Karpas-422 (cell line): Measurements from ENCODE around the gene GATA2. TPM values are rescaled to one million over a fixed set of nuclear protein-coding genes. Genes with fewer than 3 reads are reported as not detected.

Source experiments
- DNase-seq: peaks from one replicate; pipeline ENCODE4 v3.0.0-alpha.2; 2015
- H2AFZ ChIP-seq: fragments of 200-600 bp; sonication (generic); 2 replicates; pipeline ENCODE4 v1.6.1; 2014; ENCODE audit warnings: antibody characterized with exemption, low read length, mixed read lengths
- H3K27ac ChIP-seq: fragments of 200-600 bp; sonication (generic); 2 replicates; pipeline ENCODE4 v1.5.1; 2014; ENCODE audit warnings: mild to moderate bottlenecking, low read length, moderate library complexity
- H3K27me3 ChIP-seq: fragments of 200-600 bp; sonication (generic); 2 replicates; pipeline ENCODE4 v1.6.1; 2014; ENCODE audit warnings: low read length, mixed read lengths
- H3K36me3 ChIP-seq: fragments of 200-600 bp; sonication (generic); 2 replicates; pipeline ENCODE4 v1.6.1; 2014; ENCODE audit warnings: low read length, mixed read lengths; ENCODE audit not compliant: insufficient read depth
- H3K4me1 ChIP-seq: fragments of 200-600 bp; sonication (generic); 2 replicates; pipeline ENCODE4 v1.6.1; 2014; ENCODE audit warnings: mild to moderate bottlenecking, low read length, mixed read lengths
- H3K4me2 ChIP-seq: fragments of 200-600 bp; sonication (generic); 2 replicates; pipeline ENCODE4 v1.6.1; 2014; ENCODE audit warnings: low read length, low read depth, mild to moderate bottlenecking; ENCODE audit not compliant: poor library complexity, severe bottlenecking
- H3K4me3 ChIP-seq: fragments of 200-600 bp; sonication (generic); 2 replicates; pipeline ENCODE4 v1.5.1; 2014; ENCODE audit warnings: mild to moderate bottlenecking, antibody characterized with exemption, low read length, mixed read lengths
- H3K79me2 ChIP-seq: fragments of 200-600 bp; sonication (generic); 2 replicates; pipeline ENCODE4 v1.6.1; 2014; ENCODE audit warnings: mild to moderate bottlenecking, low read length, mixed read lengths
- H3K9ac ChIP-seq: fragments of 200-600 bp; sonication (generic); 2 replicates; pipeline ENCODE4 v1.6.0; 2014; ENCODE audit warnings: low read length
- H3K9me2 ChIP-seq: fragments of 200-600 bp; sonication (generic), shearing (Covaris generic); replicated peaks from 2 replicates; pipeline ENCODE4 v1.6.0; 2014; ENCODE audit warnings: mild to moderate bottlenecking, low read length, moderate library complexity; ENCODE audit not compliant: insufficient read depth
- H3K9me3 ChIP-seq: fragments of 300-700, 200-600 bp; sonication (generic); 2 replicates; pipeline ENCODE4 v1.6.1; 2014; ENCODE audit warnings: low read length, mixed read lengths
- H4K20me1 ChIP-seq: fragments of 200-600 bp; sonication (generic); 2 replicates; pipeline ENCODE4 v1.6.1; 2014; ENCODE audit warnings: mild to moderate bottlenecking, antibody characterized with exemption, low read length, low read depth; ENCODE audit not compliant: insufficient read depth
- total RNA-seq: library from RNA; depleted of rRNA; stranded (reverse); fragments of >200 nt; shearing (Covaris generic); gene quantifications from 2 replicates; pipeline ENCODE4 v1.2.3, GENCODE V29; 2014; ENCODE audit warnings: low replicate concordance

Gene GATA2
- total RNA-seq, 1 experiment from 2014 or later = not detected

- H2AFZ ChIP-seq = no peak overlapping the region
- no peaks in the 10 kb centered on the region for H3K4me1 ChIP-seq
- H3K9ac ChIP-seq = no peak overlapping the region
- H3K9me2 ChIP-seq = no peaks in the 10 kb centered on the region
- no peak overlapping the region for H3K4me2 ChIP-seq
- H3K27me3 ChIP-seq = no peaks in the 10 kb centered on the region
- no peak overlapping the region for H3K27ac ChIP-seq
- no peak overlapping the region for H3K4me3 ChIP-seq
- no peaks in the 10 kb centered on the region for H3K79me2 ChIP-seq
- no peak for DNase-seq
- no peaks in the 10 kb centered on the region for H3K9me3 ChIP-seq
- H3K36me3 ChIP-seq = no peaks in the 10 kb centered on the region
- H4K20me1 ChIP-seq = no peaks in the 10 kb centered on the region
Measured at GRCh38 chr3:128487813-128488635, 5.0 kb downstream of the GATA2 start.

- DNase-seq = no peak
- Histone ChIP-seq H4K20me1 (no peaks in the 10 kb centered on the region), H3K9ac (no peak overlapping the region), H3K4me3 (no peak overlapping the region), H3K4me1 (no peaks in the 10 kb centered on the region), H3K27me3 (no peaks in the 10 kb centered on the region), H3K36me3 (no peaks in the 10 kb centered on the region), H3K4me2 (no peak overlapping the region), H3K27ac (no peak overlapping the region), H3K9me3 (no peaks in the 10 kb centered on the region), H3K79me2 (no peaks in the 10 kb centered on the region), H3K9me2 (no peaks in the 10 kb centered on the region), H2AFZ (no peak overlapping the region)
Measured at GRCh38 chr3:128487538-128487812, 5.5 kb downstream of the GATA2 start.

GRCh38 chr3:128486681-128487537 lies 6.1 kb downstream of the GATA2 start:
- Histone ChIP-seq H3K27me3 (no peaks in the 10 kb centered on the region), H2AFZ (no peak overlapping the region), H3K79me2 (no peaks in the 10 kb centered on the region), H3K9me2 (no peaks in the 10 kb centered on the region), H3K4me1 (no peaks in the 10 kb centered on the region), H3K4me2 (no peak overlapping the region), H3K36me3 (no peaks in the 10 kb centered on the region), H3K4me3 (no peak overlapping the region), H3K9ac (no peak overlapping the region), H4K20me1 (no peaks in the 10 kb centered on the region), H3K9me3 (no peaks in the 10 kb centered on the region), H3K27ac (no peak overlapping the region)
- no peak for DNase-seq

- no peak overlapping the region for H3K9ac ChIP-seq
- no peak overlapping the region for H3K4me3 ChIP-seq
- no peaks in the 10 kb centered on the region for H3K4me1 ChIP-seq
- no peak overlapping the region for H3K27ac ChIP-seq
- H3K27me3 ChIP-seq = no peaks in the 10 kb centered on the region
- no peak for DNase-seq
- no peaks in the 10 kb centered on the region for H4K20me1 ChIP-seq
- H3K9me3 ChIP-seq = no peaks in the 10 kb centered on the region
- no peak overlapping the region for H3K4me2 ChIP-seq
- H3K9me2 ChIP-seq = no peaks in the 10 kb centered on the region
- no peaks in the 10 kb centered on the region for H3K79me2 ChIP-seq
- H3K36me3 ChIP-seq = no peaks in the 10 kb centered on the region
- no peak overlapping the region for H2AFZ ChIP-seq
Measured at GRCh38 chr3:128486205-128486628, 6.8 kb downstream of the GATA2 start.

- no peak overlapping the region for H3K4me3 ChIP-seq
- no peak for DNase-seq
- no peaks in the 10 kb centered on the region for H3K9me3 ChIP-seq
- no peaks in the 10 kb centered on the region for H4K20me1 ChIP-seq
- H3K27me3 ChIP-seq = no peaks in the 10 kb centered on the region
- H3K4me2 ChIP-seq = no peak overlapping the region
- no peak overlapping the region for H3K27ac ChIP-seq
- no peaks in the 10 kb centered on the region for H3K9me2 ChIP-seq
- no peak overlapping the region for H2AFZ ChIP-seq
- H3K36me3 ChIP-seq = no peaks in the 10 kb centered on the region
- no peak overlapping the region for H3K9ac ChIP-seq
- no peaks in the 10 kb centered on the region for H3K4me1 ChIP-seq
- H3K79me2 ChIP-seq = no peaks in the 10 kb centered on the region
Measured at GRCh38 chr3:128485282-128486204, 7.5 kb downstream of the GATA2 start.

GRCh38 chr3:128484404-128485281 lies 8.4 kb downstream of the GATA2 start:
- Histone ChIP-seq H2AFZ (no peak overlapping the region), H3K9me2 (no peaks in the 10 kb centered on the region), H3K27ac (no peak overlapping the region), H3K79me2 (no peaks in the 10 kb centered on the region), H4K20me1 (no peaks in the 10 kb centered on the region), H3K9ac (no peak overlapping the region), H3K4me3 (no peak overlapping the region), H3K4me1 (no peaks in the 10 kb centered on the region), H3K4me2 (no peak overlapping the region), H3K9me3 (no peaks in the 10 kb centered on the region), H3K27me3 (no peaks in the 10 kb centered on the region), H3K36me3 (no peaks in the 10 kb centered on the region)
- no peak for DNase-seq

GRCh38 chr3:128483657-128484403 lies 9.2 kb downstream of the GATA2 start:
- H3K4me3 ChIP-seq = no peak overlapping the region
- no peak overlapping the region for H3K9ac ChIP-seq
- no peaks in the 10 kb centered on the region for H3K9me2 ChIP-seq
- no peak overlapping the region for H3K4me2 ChIP-seq
- H3K79me2 ChIP-seq = no peaks in the 10 kb centered on the region
- DNase-seq = no peak
- H3K9me3 ChIP-seq = no peaks in the 10 kb centered on the region
- H3K36me3 ChIP-seq = no peaks in the 10 kb centered on the region
- H4K20me1 ChIP-seq = no peaks in the 10 kb centered on the region
- no peaks in the 10 kb centered on the region for H3K4me1 ChIP-seq
- no peak overlapping the region for H3K27ac ChIP-seq
- H2AFZ ChIP-seq = no peak overlapping the region
- H3K27me3 ChIP-seq = no peaks in the 10 kb centered on the region
